ENCODE results near the gene CPT1A. TPM values are rescaled to one million over a fixed set of nuclear protein-coding genes. Genes with fewer than 3 reads are reported as not detected.

Gene CPT1A
- total RNA-seq, 1 donor from 2014 or later, result 25.9 TPM

DNA sequence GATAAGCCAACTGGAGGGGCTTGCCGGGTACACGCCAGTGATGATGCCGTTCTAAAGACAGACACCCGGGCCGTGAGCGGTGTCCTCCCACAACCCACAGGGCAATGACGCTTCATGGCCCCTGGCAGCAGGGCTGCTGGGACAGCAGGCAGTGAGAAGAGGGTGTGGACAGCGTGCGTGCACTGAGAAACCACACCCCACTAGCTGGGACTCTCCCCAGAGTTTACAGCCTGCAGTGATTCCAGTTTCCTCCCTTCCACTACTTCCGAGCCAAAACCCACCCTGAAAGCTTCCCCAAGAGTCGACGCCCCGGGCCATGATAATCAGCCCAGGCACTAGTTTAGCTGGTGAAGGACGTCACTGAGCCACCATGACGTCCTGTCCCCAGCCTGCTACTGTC lies 29.2 kb downstream of the CPT1A start:
- intact Hi-C loops (cut with micrococcal nuclease), result no loop called here
- H3K36me3 Mint-ChIP-seq (ENCODE audit: low read depth), result peaks cover 13% of the 10 kb centered on the region
- DNase-seq, result no peak
- H3K9me3 Mint-ChIP-seq, result no peaks in the 10 kb centered on the region
- peaks cover 9% of the 10 kb centered on the region for H3K4me1 Mint-ChIP-seq
- H3K4me3 Mint-ChIP-seq, result no peak overlapping the region
- no peak overlapping the region for H3K27ac Mint-ChIP-seq
- no peaks in the 10 kb centered on the region for H3K27me3 Mint-ChIP-seq

DNA sequence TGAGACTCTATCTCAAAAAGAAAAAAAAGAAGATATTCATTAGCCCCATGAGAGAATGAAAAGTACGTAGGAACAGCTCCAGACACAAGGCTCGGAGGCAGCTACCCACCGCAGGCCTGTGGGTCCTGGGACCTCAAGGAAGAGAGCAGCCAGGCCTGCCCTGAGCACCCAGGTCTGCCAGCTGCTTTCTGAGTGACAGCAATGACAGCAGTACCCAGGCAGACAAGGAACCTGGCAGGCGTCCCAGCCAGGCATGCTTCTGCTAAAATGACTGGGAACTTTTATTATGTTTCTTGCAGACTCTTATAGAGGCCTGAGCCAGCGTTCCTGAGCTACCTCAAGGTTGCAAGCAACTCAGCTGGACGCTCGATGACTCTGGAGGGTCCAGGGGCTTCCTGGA lies 31.6 kb downstream of the CPT1A start:
- no peak overlapping the region for H3K4me3 Mint-ChIP-seq
- H3K4me1 Mint-ChIP-seq, result no peaks in the 10 kb centered on the region
- H3K27ac Mint-ChIP-seq, result no peak overlapping the region
- no peaks in the 10 kb centered on the region for H3K27me3 Mint-ChIP-seq
- H3K36me3 Mint-ChIP-seq (ENCODE audit: low read depth), result peaks cover 6% of the 10 kb centered on the region
- intact Hi-C loops (cut with micrococcal nuclease), result no loop called here
- H3K9me3 Mint-ChIP-seq, result no peaks in the 10 kb centered on the region
- no peak for DNase-seq

DNA sequence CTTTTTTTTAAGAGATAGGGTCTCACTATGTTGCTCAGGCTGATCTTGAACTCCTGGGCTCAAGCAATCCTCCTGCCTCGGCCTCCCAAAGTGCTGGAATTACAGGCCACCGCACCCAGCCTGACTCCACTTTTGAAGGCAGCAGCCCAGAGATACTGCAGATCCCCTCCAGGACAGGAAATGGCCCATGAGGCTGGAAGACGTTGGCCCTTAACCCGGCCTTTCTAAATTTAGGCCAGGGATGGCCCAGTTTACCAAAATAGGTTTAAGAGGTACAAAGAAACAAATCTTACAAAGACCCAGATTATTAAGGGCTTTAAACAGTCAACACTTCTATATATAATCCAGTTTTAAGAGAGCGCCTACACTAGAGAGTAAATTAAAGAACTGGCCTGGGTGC lies 32.2 kb downstream of the CPT1A start:
- intact Hi-C loops (cut with micrococcal nuclease), result no loop called here
- no peaks in the 10 kb centered on the region for H3K9me3 Mint-ChIP-seq
- no peaks in the 10 kb centered on the region for H3K4me1 Mint-ChIP-seq
- H3K36me3 Mint-ChIP-seq (ENCODE audit: low read depth), result peaks cover 6% of the 10 kb centered on the region
- no peak overlapping the region for H3K27ac Mint-ChIP-seq
- DNase-seq, result no peak
- H3K4me3 Mint-ChIP-seq, result no peak overlapping the region
- H3K27me3 Mint-ChIP-seq, result no peaks in the 10 kb centered on the region

DNA sequence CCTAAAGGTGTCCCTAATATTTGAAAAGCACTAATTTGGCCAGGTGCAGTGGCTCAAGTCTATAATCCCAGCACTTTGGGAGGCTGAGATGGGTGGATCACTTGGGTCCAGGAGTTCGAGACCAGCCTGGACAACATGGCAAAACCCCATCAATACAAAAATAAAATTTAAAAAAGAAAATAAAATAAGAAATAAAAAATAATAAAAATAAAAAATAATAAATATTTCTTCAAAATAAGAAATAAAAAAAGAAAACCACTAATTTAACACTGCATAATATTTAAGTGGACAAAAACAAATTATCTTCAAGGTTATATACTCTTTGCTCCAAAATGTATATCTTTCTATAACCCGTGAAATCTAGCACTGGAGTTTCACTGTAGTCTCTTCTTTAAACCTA lies 32.9 kb downstream of the CPT1A start:
- no peak overlapping the region for H3K4me3 Mint-ChIP-seq
- no peaks in the 10 kb centered on the region for H3K27me3 Mint-ChIP-seq
- H3K9me3 Mint-ChIP-seq, result no peaks in the 10 kb centered on the region
- DNase-seq, result no peak
- peaks cover 6% of the 10 kb centered on the region for H3K36me3 Mint-ChIP-seq (ENCODE audit: low read depth)
- H3K4me1 Mint-ChIP-seq, result no peaks in the 10 kb centered on the region
- intact Hi-C loops (cut with micrococcal nuclease), result no loop called here
- no peak overlapping the region for H3K27ac Mint-ChIP-seq

DNA sequence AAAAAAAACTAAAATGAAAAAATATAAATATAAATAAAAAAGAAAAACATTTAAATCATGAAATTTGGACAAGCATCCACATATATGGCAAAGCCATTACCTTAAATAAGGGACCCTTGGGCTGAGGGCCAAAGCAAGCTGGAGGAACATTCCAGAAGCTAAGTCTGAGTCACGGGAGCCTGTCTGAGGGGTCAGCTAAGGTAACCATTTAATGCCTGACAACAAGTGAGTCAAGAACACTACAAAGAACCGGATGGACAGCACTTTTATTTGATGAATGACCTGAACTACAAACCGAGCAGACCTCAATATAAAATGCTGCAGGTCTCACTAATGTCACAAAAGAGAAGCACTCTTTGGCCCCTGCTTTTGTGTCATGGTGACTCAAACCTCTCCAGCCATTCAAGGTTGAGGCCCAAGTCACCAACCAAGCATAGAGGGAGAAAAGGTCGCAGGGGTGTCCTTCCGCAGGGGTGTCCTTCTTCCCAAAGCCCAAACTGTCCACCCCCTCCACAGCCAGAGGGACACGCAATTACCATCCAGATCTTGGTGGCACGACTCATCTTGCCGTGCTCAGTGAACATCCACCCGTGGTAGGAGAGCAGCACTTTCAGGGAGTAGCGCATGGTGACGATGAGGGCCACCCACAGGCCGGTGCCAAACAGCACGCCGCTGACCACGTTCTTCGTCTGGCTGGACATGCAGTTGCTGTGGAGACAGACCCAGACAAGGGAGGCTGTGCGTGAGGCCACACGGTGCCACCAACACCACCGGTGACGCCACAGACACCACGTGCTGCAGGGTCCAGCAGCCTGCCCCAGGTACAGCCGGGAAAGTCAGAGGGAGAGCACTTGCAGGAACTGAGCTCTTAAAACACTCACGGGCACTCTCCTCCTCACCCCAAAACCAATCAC lies 34.5 kb downstream of the CPT1A start:
- DNase-seq, result no peak
- Mint-ChIP-seq H3K9me3 (no peaks in the 10 kb centered on the region), H3K27ac (no peak overlapping the region), H3K36me3 (ENCODE audit: low read depth) (peaks cover 3% of the 10 kb centered on the region), H3K4me1 (no peaks in the 10 kb centered on the region), H3K4me3 (no peak overlapping the region), H3K27me3 (no peaks in the 10 kb centered on the region)
- intact Hi-C loops (cut with micrococcal nuclease), result no loop called here

DNA sequence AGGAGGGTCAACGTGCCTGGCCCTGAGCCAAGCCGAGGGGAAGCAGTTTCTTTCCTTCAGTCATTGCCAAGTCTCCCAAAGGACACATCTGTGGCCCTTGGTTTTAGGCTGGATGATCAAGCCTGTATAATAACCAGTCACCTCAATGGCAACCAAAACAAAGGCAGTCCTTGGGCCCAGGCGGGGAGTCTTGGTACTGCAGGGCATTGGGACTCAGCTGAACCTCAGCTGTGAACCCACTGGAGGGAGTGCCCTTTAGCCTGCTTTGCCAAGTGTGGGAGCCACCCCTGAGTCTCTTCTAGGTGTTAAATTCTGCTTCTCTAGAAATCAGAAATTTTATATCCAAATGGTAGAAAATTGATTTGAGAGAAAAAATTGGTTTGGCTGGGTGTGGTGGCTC lies 36.9 kb downstream of the CPT1A start:
- no peak overlapping the region for H3K27ac Mint-ChIP-seq
- H3K36me3 Mint-ChIP-seq (ENCODE audit: low read depth), result peaks cover 5% of the 10 kb centered on the region
- no peaks in the 10 kb centered on the region for H3K9me3 Mint-ChIP-seq
- intact Hi-C loops (cut with micrococcal nuclease), result no loop called here
- no peaks in the 10 kb centered on the region for H3K27me3 Mint-ChIP-seq
- no peak for DNase-seq
- no peak overlapping the region for H3K4me3 Mint-ChIP-seq
- no peaks in the 10 kb centered on the region for H3K4me1 Mint-ChIP-seq

DNA sequence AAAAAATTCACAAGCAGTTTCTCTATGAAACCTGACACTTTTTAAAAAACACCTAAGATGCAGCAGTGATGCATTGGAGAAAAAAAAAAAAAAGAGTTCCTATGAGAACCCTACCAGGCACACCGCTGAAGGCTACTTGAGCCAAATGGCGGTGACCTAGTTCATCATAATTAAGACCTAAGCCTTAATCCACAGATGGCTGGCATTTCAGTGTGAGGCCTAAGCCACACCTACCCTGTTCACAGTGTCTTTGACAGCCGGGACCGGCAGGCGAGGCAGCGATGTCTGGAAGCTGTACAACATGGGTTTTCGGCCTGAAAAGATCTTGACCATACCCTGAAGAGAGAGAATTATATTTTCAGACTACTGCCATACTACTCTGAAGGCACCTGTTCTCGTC lies 38.0 kb downstream of the CPT1A start:
- H3K9me3 Mint-ChIP-seq, result no peaks in the 10 kb centered on the region
- H3K27ac Mint-ChIP-seq, result no peak overlapping the region
- no peaks in the 10 kb centered on the region for H3K4me1 Mint-ChIP-seq
- no peak overlapping the region for H3K4me3 Mint-ChIP-seq
- no peaks in the 10 kb centered on the region for H3K27me3 Mint-ChIP-seq
- H3K36me3 Mint-ChIP-seq (ENCODE audit: low read depth), result peaks cover 8% of the 10 kb centered on the region
- intact Hi-C loops (cut with micrococcal nuclease), result no loop called here
- no peak for DNase-seq

DNA sequence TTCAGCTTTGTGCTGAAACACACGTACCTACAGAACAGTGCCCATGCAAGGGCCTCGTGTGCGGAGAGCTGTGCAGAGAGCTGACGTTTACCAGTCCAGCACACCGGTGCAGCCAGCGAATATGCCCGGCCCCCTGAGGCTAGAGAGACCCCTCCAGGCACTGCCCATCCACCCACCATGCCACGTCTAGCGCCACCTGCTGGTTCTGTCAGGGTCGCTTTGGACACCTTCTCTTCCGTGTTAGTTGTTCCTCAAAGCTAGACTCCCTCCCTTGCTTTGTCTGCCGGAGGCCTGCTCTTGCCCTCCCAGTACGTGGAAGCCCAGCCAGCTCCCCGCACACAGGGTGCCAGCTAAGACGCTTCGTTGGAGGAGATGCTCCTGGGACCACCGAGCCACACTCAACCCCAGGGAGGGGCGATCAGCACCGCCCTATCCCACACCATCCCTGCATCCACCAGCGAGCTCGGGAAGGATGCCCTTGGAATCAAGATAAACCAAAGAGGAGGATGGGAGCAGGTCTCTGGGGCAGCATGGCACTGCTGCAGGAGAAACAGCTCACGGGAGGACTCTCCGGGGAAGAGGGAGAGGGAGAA lies 43.4 kb downstream of the CPT1A start:
- H3K36me3 Mint-ChIP-seq (ENCODE audit: low read depth), result peaks cover 10% of the 10 kb centered on the region
- intact Hi-C loops (cut with micrococcal nuclease), result no loop called here
- no peaks in the 10 kb centered on the region for H3K4me1 Mint-ChIP-seq
- H3K4me3 Mint-ChIP-seq, result no peak overlapping the region
- no peaks in the 10 kb centered on the region for H3K27me3 Mint-ChIP-seq
- no peak overlapping the region for H3K27ac Mint-ChIP-seq
- DNase-seq, result peak; percentile 80
- H3K9me3 Mint-ChIP-seq, result no peaks in the 10 kb centered on the region

DNA sequence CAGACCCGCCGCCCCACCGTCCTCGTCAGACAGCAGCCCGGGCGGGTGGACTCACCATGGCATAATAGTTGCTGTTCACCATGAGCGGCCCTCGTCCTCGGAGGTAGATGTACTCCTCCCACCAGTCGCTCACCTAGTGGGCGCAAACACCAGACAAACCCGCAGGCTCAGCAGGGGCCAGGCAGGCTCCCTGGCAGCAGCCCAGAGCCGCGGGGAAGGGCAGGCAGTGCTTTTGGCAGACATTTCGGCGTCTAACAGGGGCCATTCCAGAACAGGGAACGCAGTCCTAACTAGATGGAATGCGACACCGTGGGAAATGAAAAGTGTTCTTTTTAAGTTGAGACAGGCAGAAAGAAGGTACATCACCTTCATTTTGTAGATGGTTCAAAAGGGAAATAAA lies 44.9 kb downstream of the CPT1A start:
- no peaks in the 10 kb centered on the region for H3K9me3 Mint-ChIP-seq
- no peak overlapping the region for H3K27ac Mint-ChIP-seq
- no peak overlapping the region for H3K4me3 Mint-ChIP-seq
- DNase-seq, result no peak
- no peaks in the 10 kb centered on the region for H3K27me3 Mint-ChIP-seq
- intact Hi-C loops (cut with micrococcal nuclease), result no loop called here
- H3K36me3 Mint-ChIP-seq (ENCODE audit: low read depth), result peaks cover 10% of the 10 kb centered on the region
- H3K4me1 Mint-ChIP-seq, result no peaks in the 10 kb centered on the region

DNA sequence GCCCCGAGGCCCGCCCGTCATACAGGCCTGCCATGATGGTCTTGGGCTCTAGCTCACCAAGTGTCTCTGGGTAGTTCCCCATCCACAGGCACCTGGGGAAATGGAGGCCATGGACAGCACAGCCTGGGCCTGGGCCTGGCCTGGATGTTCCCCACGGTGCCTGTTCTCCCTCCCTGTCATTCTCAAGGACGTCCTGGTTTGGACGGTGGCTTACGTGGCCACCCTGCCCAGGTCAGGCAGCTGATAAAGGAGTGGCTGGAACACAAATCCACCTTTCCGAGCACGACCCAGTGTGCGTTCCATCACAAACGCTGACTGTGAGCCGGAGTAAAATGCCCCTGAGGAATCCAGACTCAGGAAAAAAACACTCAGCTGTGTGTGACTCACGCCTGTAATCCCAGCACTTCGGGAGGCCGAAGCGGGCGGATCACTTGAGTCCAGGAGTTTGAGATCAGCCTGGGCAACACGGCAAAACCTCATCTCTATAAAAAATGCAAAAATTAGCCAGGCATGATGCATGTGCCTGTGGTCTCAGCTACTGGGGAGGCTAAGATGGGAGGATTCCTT lies 49.2 kb downstream of the CPT1A start:
- Mint-ChIP-seq H3K27ac (no peak overlapping the region), H3K4me1 (no peaks in the 10 kb centered on the region), H3K9me3 (no peaks in the 10 kb centered on the region), H3K36me3 (ENCODE audit: low read depth) (peaks cover 5% of the 10 kb centered on the region), H3K27me3 (no peaks in the 10 kb centered on the region), H3K4me3 (no peak overlapping the region)
- intact Hi-C loops (cut with micrococcal nuclease), result no loop called here
- DNase-seq, result no peak

DNA sequence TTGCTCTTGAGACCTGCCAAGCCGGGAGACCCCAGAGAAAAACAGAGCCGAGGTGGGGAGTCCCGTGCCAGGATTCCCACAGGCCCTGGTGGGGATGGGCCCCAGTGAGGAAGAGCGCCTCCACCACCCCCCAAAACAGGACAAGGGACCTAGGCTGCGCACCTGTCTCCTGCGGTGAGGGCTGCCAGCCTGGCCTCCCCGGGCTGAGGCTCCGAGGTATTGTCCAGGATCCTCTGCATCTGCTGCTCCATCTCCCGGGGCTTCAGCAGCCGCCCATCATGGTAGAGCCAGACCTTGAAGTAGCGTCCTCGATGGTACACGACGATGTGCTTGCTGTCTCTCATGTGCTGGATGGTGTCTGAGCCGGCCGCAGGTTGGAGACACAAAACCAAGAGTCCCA lies 57.1 kb downstream of the CPT1A start:
- no peaks in the 10 kb centered on the region for H3K4me1 Mint-ChIP-seq
- H3K9me3 Mint-ChIP-seq, result no peaks in the 10 kb centered on the region
- no peak overlapping the region for H3K27ac Mint-ChIP-seq
- no peak overlapping the region for H3K4me3 Mint-ChIP-seq
- no peaks in the 10 kb centered on the region for H3K27me3 Mint-ChIP-seq
- peaks cover 4% of the 10 kb centered on the region for H3K36me3 Mint-ChIP-seq (ENCODE audit: low read depth)
- DNase-seq, result no peak
- intact Hi-C loops (cut with micrococcal nuclease), result no loop called here

DNA sequence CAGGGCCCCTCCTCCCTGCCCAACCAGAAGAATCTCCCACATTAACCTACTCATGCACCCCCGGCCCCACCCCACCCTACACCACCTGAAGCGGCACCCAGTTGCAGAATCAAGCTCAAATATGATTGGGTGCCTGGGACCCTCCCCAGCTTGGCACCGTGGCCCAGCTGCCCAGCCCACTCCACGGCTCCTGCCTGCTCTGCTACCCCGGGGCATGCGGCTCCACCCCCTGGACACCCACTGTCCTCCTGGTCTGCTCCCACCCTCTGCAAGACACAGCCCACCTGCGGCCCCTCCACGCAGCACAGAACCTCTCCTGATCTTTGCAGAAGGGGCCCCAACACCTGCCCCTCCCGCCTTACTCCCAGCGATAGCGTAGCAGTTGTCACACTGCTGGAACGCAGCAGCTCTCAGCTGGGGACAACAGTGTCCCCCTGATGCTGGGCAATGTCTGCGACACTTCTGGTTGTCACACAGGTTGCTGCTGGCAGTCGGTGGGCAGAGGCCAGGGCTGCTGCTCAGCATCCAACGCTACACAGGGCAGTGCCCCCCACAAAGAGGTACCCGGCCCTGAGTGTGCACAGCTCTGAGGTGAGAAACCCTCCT lies 58.4 kb downstream of the CPT1A start:
- intact Hi-C loops (cut with micrococcal nuclease), result no loop called here
- Mint-ChIP-seq H3K27me3 (no peaks in the 10 kb centered on the region), H3K27ac (no peak overlapping the region), H3K4me1 (no peaks in the 10 kb centered on the region), H3K9me3 (no peaks in the 10 kb centered on the region), H3K36me3 (ENCODE audit: low read depth) (peaks cover 7% of the 10 kb centered on the region), H3K4me3 (no peak overlapping the region)
- DNase-seq, result no peak

DNA sequence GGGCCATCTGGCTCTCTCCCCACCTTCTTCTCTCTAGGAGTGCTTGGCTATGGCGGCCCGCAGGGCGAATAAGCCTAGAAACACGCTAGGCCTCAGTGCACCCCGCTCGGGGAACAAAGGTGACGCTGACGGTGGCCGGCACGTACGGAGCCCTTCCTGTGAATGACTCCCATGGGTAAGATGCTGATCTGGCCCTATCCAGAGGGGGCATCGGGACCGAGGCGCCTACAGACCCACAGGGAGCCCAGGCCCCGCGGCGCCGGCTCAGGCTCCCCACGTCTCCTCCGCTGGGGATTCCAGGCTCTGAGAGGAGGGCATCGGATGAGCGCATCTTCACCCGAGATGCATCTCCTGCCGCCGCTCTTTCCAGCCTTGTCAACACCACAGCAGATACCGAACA lies 59.0 kb downstream of the CPT1A start:
- no peak overlapping the region for H3K27ac Mint-ChIP-seq
- H3K36me3 Mint-ChIP-seq (ENCODE audit: low read depth), result peaks cover 11% of the 10 kb centered on the region
- H3K27me3 Mint-ChIP-seq, result no peaks in the 10 kb centered on the region
- no peak overlapping the region for H3K4me3 Mint-ChIP-seq
- intact Hi-C loops (cut with micrococcal nuclease), result no loop called here
- no peak for DNase-seq
- H3K9me3 Mint-ChIP-seq, result no peaks in the 10 kb centered on the region
- H3K4me1 Mint-ChIP-seq, result no peaks in the 10 kb centered on the region

DNA sequence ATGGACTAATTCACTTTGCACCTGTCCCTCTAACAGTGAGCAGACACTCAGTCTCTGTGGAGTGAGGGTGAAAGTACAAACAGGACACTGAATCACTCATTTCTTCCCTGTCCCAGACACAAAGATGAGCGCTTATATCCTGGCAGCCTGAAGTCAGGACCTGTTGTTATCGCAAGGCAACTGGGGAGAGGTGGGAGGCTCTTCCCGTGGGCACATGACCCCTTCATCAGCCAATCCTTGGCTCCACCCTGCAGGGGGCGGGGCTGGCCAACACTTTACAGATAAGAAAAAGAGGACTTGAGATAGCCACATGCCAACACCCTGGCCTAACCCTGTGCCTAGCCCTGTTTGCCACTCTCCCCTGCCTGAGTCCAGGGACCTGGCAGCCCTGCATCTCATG lies 60.9 kb downstream of the CPT1A start:
- Mint-ChIP-seq H3K4me1 (peaks cover 3% of the 10 kb centered on the region), H3K27ac (no peak overlapping the region), H3K27me3 (no peaks in the 10 kb centered on the region), H3K4me3 (no peak overlapping the region), H3K9me3 (no peaks in the 10 kb centered on the region), H3K36me3 (ENCODE audit: low read depth) (peaks cover 18% of the 10 kb centered on the region)
- intact Hi-C loops (cut with micrococcal nuclease), result no loop called here
- no peak for DNase-seq

Measured in activated CD4-positive, alpha-beta T cell treated with anti-CD3 and anti-CD28 coated beads, Interleukin-2, amount 10 ng/mL, durations not matched to agents 24 days and 14 days (primary cell).